PC-9 (cell line): ENCODE measurements around the gene AUH. TPM values are rescaled to one million over a fixed set of nuclear protein-coding genes. Genes with fewer than 3 reads are reported as not detected.

Experiments
- BruUV-seq: library from RNA; stranded (reverse); fragments of 400-500 nt; replicated peaks from 2 replicates; lab custom pipeline; 2021; lab: Mats Ljungman, UMichigan
- CTCF ChIA-PET: fragments of 300-600 bp; sonication (Branson Sonifier 250); formaldehyde crosslinking; loops from one replicate; lab custom pipeline; 2022; ENCODE audit warnings: antibody characterized with exemption; lab: Charles Lee
- POLR2A ChIA-PET: fragments of 300-600 bp; sonication (Branson Sonifier 250); formaldehyde crosslinking; loops from one replicate; lab custom pipeline; 2022; ENCODE audit warnings: antibody characterized with exemption; ENCODE audit not compliant: unreplicated experiment; lab: Charles Lee
- DNase-seq, 2 experiments: peaks; one replicate each; pipeline versions ENCODE4 v3.0.0 to v3.0.0-alpha.2; 2015 to 2022; ENCODE audit warnings: mixed read lengths in 1 of 2
- H2AFZ ChIP-seq: fragments of 200-600 bp; sonication (generic); 2 replicates; pipeline ENCODE4 v1.8.1; 2017; ENCODE audit warnings: antibody characterized with exemption
- H3F3A ChIP-seq: fragments of 200-600 bp; sonication (generic); 2 replicates; pipeline ENCODE4 v1.8.1; 2017; ENCODE audit warnings: antibody characterized with exemption, mild to moderate bottlenecking, low read depth; ENCODE audit not compliant: insufficient read depth
- H3K27ac ChIP-seq: fragments of 200-600 bp; sonication (generic); 2 replicates; pipeline ENCODE4 v1.6.1; 2016; ENCODE audit warnings: mixed run types
- H3K27me3 ChIP-seq: fragments of 200-600 bp; sonication (generic); 2 replicates; pipeline ENCODE4 v1.6.1; 2016; ENCODE audit warnings: low read depth, mixed run types; ENCODE audit not compliant: insufficient read depth
- H3K36me3 ChIP-seq: fragments of 200-600 bp; sonication (generic); 2 replicates; pipeline ENCODE4 v1.6.1; 2016; ENCODE audit warnings: low read depth, mixed run types
- H3K4me1 ChIP-seq: fragments of 200-600 bp; sonication (generic); replicated peaks from 2 replicates; pipeline ENCODE4 v1.6.1; 2016; ENCODE audit warnings: mixed run types; ENCODE audit not compliant: insufficient read depth
- H3K4me2 ChIP-seq: fragments of 200-600 bp; sonication (generic); 2 replicates; pipeline ENCODE4 v1.6.1; 2017; ENCODE audit warnings: mixed run types
- H3K4me3 ChIP-seq: fragments of 200-600 bp; sonication (generic); 2 replicates; pipeline ENCODE4 v1.6.1; 2016; ENCODE audit warnings: mixed run types
- H3K79me2 ChIP-seq: fragments of 200-600 bp; sonication (generic); 2 replicates; pipeline ENCODE4 v1.6.1; 2017; ENCODE audit warnings: low read depth, mixed run types
- H3K9me2 ChIP-seq: fragments of 200-600 bp; sonication (generic); 2 replicates; pipeline ENCODE4 v1.8.1; 2017; ENCODE audit warnings: mild to moderate bottlenecking; ENCODE audit not compliant: insufficient read depth
- H3K9me3 ChIP-seq: fragments of 200-600 bp; sonication (generic); 2 replicates; pipeline ENCODE4 v1.8.1; 2016; ENCODE audit warnings: low read depth; ENCODE audit not compliant: insufficient read depth
- H4K20me1 ChIP-seq: fragments of 200-600 bp; sonication (generic); 2 replicates; pipeline ENCODE4 v1.8.1; 2017; ENCODE audit not compliant: insufficient read depth
- CTCF ChIP-seq: fragments of 200-600 bp; sonication (generic); conservative IDR thresholded peaks from 2 replicates; pipeline ENCODE4 v1.6.1; 2017; ENCODE audit warnings: mixed run types, antibody characterized with exemption, mild to moderate bottlenecking, moderate library complexity
- EZH2 ChIP-seq: fragments of 200-600 bp; sonication (generic); IDR thresholded peaks from 2 replicates; pipeline ENCODE4 v1.8.0; 2017; ENCODE audit warnings: antibody characterized with exemption, low read depth
- intact Hi-C: fragments of 100-400 bp; cut with micrococcal nuclease; formaldehyde crosslinking; loops from one replicate; pipeline ENCODE4 v1.10.0; 2022; ENCODE audit not compliant: unreplicated experiment
- total RNA-seq: library from RNA; stranded (reverse); gene quantifications from 2 replicates; pipeline ENCODE4 v1.2.3, GENCODE V29; 2021

AUH gene
- total RNA-seq, 1 experiment from 2014 or later = 24.9 TPM

- DNase-seq = no peak
- intact Hi-C loops = no loop called here
- H2AFZ ChIP-seq = no peak overlapping the region
- no peaks in the 10 kb centered on the region for H3K9me2 ChIP-seq
- no peaks in the 10 kb centered on the region for H3K27me3 ChIP-seq
- H3K27ac ChIP-seq = no peak overlapping the region
- TF ChIP-seq EZH2 (no peak), CTCF (no peak)
- H3F3A ChIP-seq = peaks cover 14% of the 10 kb centered on the region
- H3K36me3 ChIP-seq = peaks cover 18% of the 10 kb centered on the region
- peaks cover 11% of the 10 kb centered on the region for H4K20me1 ChIP-seq
- BruUV-seq = no TSS peak
- CTCF ChIA-PET = no interaction called here
- H3K4me2 ChIP-seq = no peak overlapping the region
- POLR2A ChIA-PET = no interaction called here
- peaks cover 28% of the 10 kb centered on the region for H3K79me2 ChIP-seq
- H3K9me3 ChIP-seq = no peaks in the 10 kb centered on the region
- no peak overlapping the region for H3K4me3 ChIP-seq
- H3K4me1 ChIP-seq = peaks cover 23% of the 10 kb centered on the region
Observed at GRCh38 chr9:91408475-91408874, 46.8 kb upstream of the AUH start.

- no peak for DNase-seq
- Histone ChIP-seq H4K20me1 (peaks cover 11% of the 10 kb centered on the region), H3K9me3 (no peaks in the 10 kb centered on the region), H3K4me2 (no peak overlapping the region), H3K27ac (no peak overlapping the region), H3K79me2 (peaks cover 21% of the 10 kb centered on the region), H3F3A (peaks cover 16% of the 10 kb centered on the region), H3K4me1 (peaks cover 23% of the 10 kb centered on the region), H2AFZ (no peak overlapping the region), H3K36me3 (peaks cover 18% of the 10 kb centered on the region), H3K9me2 (no peaks in the 10 kb centered on the region), H3K4me3 (no peak overlapping the region), H3K27me3 (no peaks in the 10 kb centered on the region)
- intact Hi-C loops = no loop called here
- ChIA-PET POLR2A (interaction anchor here (0.7 kb wide), 1 partner anchor 12 kb away, joined by 10 read pairs; no protein-coding TSS in a partner anchor), CTCF (no interaction called here)
- BruUV-seq = no TSS peak
- TF ChIP-seq EZH2 (no peak), CTCF (no peak)
Observed at GRCh38 chr9:91407580-91408318, 46.0 kb upstream of the AUH start.

- Histone ChIP-seq H2AFZ (no peak overlapping the region), H3K27me3 (no peaks in the 10 kb centered on the region), H3K4me2 (no peak overlapping the region), H3K4me1 (peaks cover 12% of the 10 kb centered on the region), H3K79me2 (peaks cover 8% of the 10 kb centered on the region), H3K9me3 (no peaks in the 10 kb centered on the region), H3K36me3 (peaks cover 13% of the 10 kb centered on the region), H3K27ac (no peak overlapping the region), H4K20me1 (peaks cover 6% of the 10 kb centered on the region), H3F3A (0 out of 2 replicates have a peak, but pooled peaks cover 8% of the 10 kb centered on the region), H3K9me2 (no peaks in the 10 kb centered on the region), H3K4me3 (no peak overlapping the region)
- no peak for TF ChIP-seq EZH2
- TF ChIP-seq CTCF = no peak
- intact Hi-C loops = no loop called here
- CTCF ChIA-PET = no interaction called here
- POLR2A ChIA-PET = interaction anchor here (0.6 kb wide), 1 partner anchor 283 kb away, joined by 4 read pairs; no protein-coding TSS in a partner anchor
- BruUV-seq = no TSS peak
- no peak for DNase-seq
Observed at GRCh38 chr9:91405343-91406077, 43.8 kb upstream of the AUH start.
